Heart left ventricle (tissue), 13 donors: ENCODE data around the gene ATP5PD.

Experiments
- CTCF ChIP-seq, 12 donors: fragments of 200-600 bp; sonication (generic) in 4 of 12; IDR thresholded peaks; one replicate each; pipeline versions ENCODE4 v1.5.0 to v1.8.0; 2018 to 2022; ENCODE audit warnings: antibody characterized with exemption in 12 of 12, mild to moderate bottlenecking in 5 of 12
- POLR2A ChIP-seq, 2 donors: fragments of 450-650 bp; IDR thresholded peaks; one replicate each; pipeline ENCODE4 v1.6.1; 2017; ENCODE audit warnings: antibody characterized with exemption in 2 of 2, mild to moderate bottlenecking in 2 of 2, moderate library complexity in 2 of 2
- donor health status: ischemic (EF 13 %, LVEDD 7.1; RV severe dilation, severe dysfunction).
- donor health status: DM: no; HTN: yes; CAD: no.
- donor health status: DM: no; HTN: no; CAD: no.
- donor health status: ischemic (EF 25% LVEDD 6.9; RV normal size, moderate dysfunction).
- donor health status: ischemic (EF 25% LVEDD 5.7; RV mildly dilated, moderate dysfunction).
- donor health status: ischemic (EF 35%, LVEDD 5.7; RV mildly dilated, moderate dysfunction).
- donor health status: nonischemic (EF 11% LVEDD 7.7; RV severe dilation, severe dysfunction).
- donor health status: DM: yes; HTN: yes; CAD: no.
- donor health status: PGD.
- donor health status: ischemic (EF 29% LVEDD 5.4; RV normal size, mild dysfunction).
- donor health status: nonischemic (EF 23%, LVEDD 6.1; RV moderate dilation, normal function).

DNA sequence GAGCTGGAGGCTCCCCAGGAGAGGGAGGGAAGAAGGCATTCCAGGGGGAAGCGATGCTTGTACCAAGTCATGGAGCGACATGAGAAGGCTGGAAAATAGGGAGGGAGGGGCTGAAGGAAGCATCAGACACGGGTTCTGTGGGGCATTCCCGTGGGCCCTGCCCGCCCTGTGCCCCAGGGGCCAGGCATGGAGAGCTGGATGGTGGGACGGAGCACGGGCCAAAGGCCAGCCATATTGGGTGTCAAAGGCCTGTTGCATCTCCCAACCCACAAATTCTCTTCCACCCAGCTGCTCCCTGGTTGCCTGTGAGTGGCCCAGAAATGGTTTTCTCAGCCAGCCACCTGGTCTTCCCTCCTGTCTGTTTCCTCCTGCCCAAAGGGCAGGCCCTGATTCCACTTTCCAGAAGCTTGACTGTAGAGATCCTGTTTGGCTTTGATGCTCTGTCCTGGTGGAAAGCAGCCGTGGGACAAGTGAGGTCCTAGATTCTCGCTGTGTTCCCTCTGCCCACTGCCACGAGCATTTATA, 56.1 kb downstream of the ATP5PD start:
- TF ChIP-seq CTCF (IDR thresholded peaks at IDR 0.05) (no peak), POLR2A (IDR thresholded peaks at IDR 0.05) (no peak)
